ENCODE measurements around the gene ADAMTS12.

- TF ChIP-seq CTCF (IDR thresholded peaks at IDR 0.05) (no peak), POLR2A (IDR thresholded peaks at IDR 0.05) (no peak)
These were observed 228.9 kb downstream of the ADAMTS12 start for GRCh38 chr5:33662722-33663427.
